Stimulated activated CD4-positive, alpha-beta T cell treated with anti-CD3 and anti-CD28 coated beads, Interleukin-4, amount 100 ng/mL, for 48 hours (primary cell): Measurements from ENCODE around the gene HK1.
A peak's percentile ranks its signal among the peaks of the same experiment; 100 is the strongest.

Experiments used
- DNase-seq, 2 donors: peaks; one replicate each; pipeline ENCODE4 v3.0.0-alpha.2; 2020; ENCODE audit warnings: low read depth in 2 of 2

Gene HK1

GRCh38 chr10:69375307-69376151, 97.2 kb downstream of the HK1 start:
- no peak for DNase-seq

- DNase-seq = no peak
Measured at GRCh38 chr10:69376662-69377061, 98.4 kb downstream of the HK1 start.

DNA sequence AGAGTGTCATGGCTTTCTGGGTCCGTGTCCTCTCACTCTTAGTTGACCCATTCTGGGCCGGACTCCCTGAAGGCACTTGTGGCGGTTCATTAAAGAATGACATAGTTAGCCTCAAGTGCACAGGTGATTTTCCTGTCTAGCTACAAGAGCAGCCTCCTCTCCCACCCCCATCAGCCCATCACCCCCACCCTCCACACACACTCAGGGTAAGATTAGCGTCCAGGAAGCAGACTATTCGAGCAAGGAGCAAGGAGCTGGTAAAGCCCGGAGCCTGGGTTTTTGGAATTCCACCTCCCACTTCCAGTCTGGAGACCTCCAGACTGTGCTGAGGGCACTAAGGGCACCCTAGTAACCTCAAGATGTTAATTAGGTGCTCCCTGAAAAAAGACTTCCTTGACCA, 98.9 kb downstream of the HK1 start:
- DNase-seq = no peak

- DNase-seq = no peak
Measured at GRCh38 chr10:69377933-69378332, 99.6 kb downstream of the HK1 start.

DNA sequence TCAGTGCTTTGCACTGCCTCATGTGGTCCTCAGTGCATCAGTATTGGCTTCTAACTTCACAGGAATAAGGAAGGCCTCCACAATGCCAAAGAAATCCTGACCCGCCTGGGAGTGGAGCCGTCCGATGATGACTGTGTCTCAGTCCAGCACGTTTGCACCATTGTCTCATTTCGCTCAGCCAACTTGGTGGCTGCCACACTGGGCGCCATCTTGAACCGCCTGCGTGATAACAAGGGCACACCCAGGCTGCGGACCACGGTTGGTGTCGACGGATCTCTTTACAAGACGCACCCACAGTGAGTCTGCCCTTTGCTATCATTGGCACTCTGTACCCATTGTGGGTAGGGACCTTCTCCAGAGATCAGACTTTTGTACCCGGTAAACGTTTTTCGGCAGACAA, 101.5 kb downstream of the HK1 start:
- DNase-seq = no peak

DNA sequence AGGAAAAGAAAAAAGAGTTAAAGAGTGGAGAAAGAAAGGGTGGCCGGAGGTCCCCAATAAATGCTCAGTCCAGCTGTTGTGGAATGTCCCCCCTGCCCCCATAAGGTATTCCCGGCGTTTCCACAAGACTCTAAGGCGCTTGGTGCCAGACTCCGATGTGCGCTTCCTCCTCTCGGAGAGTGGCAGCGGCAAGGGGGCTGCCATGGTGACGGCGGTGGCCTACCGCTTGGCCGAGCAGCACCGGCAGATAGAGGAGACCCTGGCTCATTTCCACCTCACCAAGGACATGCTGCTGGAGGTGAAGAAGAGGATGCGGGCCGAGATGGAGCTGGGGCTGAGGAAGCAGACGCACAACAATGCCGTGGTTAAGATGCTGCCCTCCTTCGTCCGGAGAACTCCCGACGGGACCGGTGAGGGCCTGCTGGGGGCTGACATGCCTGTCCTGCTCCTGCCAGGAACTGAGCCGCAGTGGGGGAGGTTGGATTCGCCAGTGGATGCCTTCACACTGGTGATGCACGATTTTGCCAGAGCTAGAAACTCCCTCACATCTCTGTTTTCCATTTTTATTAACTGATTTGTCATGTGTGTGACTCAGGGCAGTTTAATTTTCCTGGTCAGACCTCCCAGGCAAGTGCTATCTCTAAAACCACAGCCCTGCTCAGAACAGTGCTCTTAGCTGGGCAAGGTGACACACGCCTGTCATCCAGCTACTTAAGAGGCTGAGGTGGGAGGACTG, 104.3 kb downstream of the HK1 start:
- no peak for DNase-seq

- DNase-seq = no peak
Measured at GRCh38 chr10:69383558-69383957, 105.3 kb downstream of the HK1 start.

DNA sequence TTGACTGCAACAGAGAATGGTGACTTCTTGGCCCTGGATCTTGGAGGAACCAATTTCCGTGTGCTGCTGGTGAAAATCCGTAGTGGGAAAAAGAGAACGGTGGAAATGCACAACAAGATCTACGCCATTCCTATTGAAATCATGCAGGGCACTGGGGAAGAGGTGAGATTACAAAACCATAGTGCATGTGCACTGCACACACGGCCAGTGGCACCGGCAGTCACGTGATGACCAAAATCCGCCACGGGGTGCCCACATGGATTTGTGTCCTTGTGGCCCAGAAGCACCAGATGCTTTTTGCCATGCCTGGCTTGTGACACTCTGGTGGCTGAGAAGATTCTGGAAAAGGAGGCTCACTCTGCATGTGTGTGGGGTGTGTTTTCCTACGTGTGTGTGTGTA, 106.0 kb downstream of the HK1 start:
- DNase-seq = no peak

DNA sequence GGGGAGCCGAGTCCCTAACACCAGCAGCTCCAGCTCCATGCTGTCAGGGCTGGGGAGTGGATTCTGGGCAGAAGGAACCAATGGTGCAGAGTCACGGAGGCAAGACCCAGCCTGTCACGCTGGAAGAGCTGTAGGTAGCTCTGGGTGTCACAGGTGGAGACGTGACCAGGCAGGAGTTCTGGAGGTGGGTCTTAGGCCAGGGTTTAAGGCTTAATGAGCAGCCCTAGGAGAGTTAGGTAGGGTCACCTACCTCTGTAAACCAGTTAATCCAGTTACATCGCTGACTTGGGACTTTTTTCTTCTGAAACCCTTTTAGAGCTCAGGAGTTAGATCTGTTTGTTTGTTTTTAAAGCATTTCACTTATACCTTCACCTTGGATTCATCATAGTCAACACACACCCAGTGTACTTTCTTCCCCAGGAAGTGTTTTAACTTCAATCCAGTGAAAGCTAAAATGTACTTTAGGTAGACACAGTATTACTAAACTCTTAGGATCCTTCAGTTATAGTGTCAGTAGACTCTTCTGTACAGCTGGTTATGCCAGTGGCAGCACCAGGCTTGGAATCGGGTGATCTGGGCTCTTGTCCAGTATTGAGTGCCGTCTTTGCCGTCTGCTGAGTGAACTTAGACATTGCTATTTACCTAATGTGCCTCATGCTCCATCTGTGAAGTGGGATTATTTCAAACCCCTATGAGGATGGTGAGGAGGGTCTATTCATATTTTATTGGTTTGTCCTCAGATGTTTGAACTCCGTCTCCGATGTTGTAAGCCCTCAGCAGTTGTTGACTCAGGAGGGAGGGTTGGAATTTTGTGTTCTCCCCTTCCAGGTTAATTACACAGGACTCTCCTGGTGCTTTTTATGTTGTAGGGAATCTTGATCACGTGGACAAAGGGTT, 107.4 kb downstream of the HK1 start:
- DNase-seq = no peak

GRCh38 chr10:69387500-69387899, 109.2 kb downstream of the HK1 start:
- no peak for DNase-seq

GRCh38 chr10:69388488-69388887, 110.2 kb downstream of the HK1 start:
- DNase-seq = no peak

DNA sequence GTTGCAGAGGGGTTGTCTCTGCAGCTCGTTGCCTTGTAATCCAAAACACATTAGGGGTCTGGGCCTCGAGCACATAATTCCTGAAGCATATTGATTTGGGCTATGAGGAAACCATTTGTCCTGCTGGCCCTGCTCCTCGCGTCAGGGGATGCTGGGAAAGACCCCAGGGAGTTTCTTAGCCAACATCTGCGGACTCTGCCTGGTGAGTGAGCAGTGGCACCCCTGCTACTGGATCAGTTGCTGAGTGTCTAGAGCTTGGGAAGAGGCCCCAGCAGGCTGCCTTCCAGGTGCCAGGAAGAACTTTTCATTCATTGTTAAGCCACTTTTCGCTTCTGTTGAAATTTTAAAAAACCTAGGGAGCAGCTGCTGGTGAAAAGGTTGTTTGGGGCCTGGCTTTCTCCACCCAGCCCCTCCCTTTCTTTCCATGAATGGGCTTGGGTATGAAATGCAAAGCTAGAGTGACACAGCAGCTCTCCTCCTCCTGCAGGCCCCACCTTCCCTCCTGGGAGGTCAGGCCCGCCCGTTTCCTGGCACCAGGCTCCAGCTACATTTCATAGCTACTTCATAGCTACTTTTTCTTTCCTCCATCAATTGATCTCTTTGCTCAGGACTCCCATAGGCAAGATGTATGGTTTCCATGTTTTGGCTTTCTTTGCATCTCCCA, 111.7 kb downstream of the HK1 start:
- DNase-seq = no peak

DNA sequence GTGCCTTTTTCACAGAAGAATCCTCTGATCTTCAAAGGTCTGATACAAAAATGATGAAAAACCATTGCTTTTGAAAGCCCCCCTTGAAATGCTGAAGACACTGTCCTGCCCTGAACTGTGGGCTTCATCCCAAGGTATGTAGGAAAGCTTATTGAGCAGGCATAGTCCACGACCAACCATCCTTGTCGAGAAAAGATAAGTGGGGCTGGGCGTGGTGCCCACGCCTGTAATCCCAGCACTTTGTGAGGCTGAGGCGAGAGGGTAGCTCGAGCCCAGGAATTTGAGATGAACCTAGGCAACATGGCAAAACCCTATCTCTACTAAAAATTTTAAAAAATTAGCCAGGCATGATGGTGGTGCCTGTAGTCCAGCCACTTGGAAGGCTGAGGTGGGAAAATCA, 112.9 kb downstream of the HK1 start:
- no peak for DNase-seq

GRCh38 chr10:69392481-69393000, 114.2 kb downstream of the HK1 start:
- peak; percentile 65 to 66 for DNase-seq

DNA sequence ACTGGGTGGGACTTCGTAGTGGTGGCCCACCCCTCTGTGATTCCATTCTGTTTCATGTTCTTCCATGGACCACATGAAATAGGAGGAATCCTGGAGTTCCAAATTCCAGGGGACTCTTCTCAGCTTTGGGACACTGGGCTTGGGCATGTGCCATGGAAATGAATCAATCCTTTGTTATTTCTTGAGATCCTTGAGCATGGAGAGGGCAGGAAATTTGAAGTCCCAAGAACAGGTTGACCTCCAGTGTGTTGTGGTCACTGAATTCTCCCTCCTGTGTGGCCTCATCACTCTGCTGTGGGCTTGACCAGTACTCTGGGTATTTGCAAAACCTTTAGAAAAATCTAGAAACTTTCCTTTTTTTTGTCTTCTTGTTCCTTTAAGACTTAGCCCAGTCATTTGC, 115.7 kb downstream of the HK1 start:
- DNase-seq = no peak

GRCh38 chr10:69397972-69398371, 119.7 kb downstream of the HK1 start:
- no peak for DNase-seq

GRCh38 chr10:69398466-69398865, 120.2 kb downstream of the HK1 start:
- DNase-seq = no peak

DNA sequence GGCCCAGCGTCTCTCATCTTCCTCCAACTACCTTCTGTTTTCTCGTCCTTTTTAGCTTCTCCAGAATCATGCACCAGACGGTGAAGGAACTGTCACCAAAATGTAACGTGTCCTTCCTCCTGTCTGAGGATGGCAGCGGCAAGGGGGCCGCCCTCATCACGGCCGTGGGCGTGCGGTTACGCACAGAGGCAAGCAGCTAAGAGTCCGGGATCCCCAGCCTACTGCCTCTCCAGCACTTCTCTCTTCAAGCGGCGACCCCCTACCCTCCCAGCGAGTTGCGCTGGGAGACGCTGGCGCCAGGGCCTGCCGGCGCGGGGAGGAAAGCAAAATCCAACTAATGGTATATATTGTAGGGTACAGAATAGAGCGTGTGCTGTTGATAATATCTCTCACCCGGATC, 122.6 kb downstream of the HK1 start:
- DNase-seq = no peak

GRCh38 chr10:69401416-69401815, 123.1 kb downstream of the HK1 start:
- DNase-seq = no peak

DNA sequence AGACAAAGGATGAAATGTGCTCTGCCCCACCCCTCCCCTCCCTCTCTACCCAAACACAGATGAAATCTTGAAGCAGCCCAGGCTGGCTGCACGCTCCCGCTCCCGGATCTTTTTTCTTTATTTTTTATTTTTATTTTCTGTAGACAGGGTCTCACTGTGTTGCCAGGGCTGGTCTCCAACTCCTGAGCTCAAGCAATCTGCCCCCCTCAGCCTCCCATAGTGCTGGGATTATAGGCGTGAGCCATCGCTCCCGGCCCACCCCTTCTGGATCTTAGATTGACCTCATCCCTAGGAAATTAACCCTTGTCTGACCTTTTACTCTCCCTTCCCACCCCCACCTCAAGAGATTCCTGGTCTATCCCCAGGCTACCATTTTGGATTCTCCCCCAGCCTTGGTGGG, 124.1 kb downstream of the HK1 start:
- DNase-seq = no peak

- DNase-seq = no peak
Measured at GRCh38 chr10:69403066-69403465, 124.8 kb downstream of the HK1 start.
